ENCODE data around the gene CINP. TPM values are rescaled to one million over a fixed set of nuclear protein-coding genes. Genes with fewer than 3 reads are reported as not detected.

The CINP gene
- total and polyA plus RNA-seq, 2 of the 13 experiments (the other 11 are each of a cell fraction or from before 2014, with no cell fraction given), result 32.8 to 42.8 TPM

GRCh38 chr14:102320033-102320660 lies 42.5 kb downstream of the CINP start (continued):
- TF ChIP-seq PAX8 (CRISPR knock-in tag; IDR thresholded peaks at IDR 0.05; ENCODE audit: borderline replicate concordance) (no peak), FOXA3 (CRISPR knock-in tag; IDR thresholded peaks at IDR 0.05) (no peak), SMAD1 (CRISPR knock-in tag; IDR thresholded peaks at IDR 0.05; ENCODE audit: borderline replicate concordance, low read depth) (0 out of 2 replicates have a peak, but pooled peaks have one; percentile 24), SALL1 (CRISPR knock-in tag; IDR thresholded peaks at IDR 0.05) (0 out of 2 replicates have a peak, but pooled peaks have one; percentile 6), PHF5A (CRISPR knock-in tag; IDR thresholded peaks at IDR 0.05; ENCODE audit: low read depth, unreplicated experiment) (no peak), SALL2 (CRISPR knock-in tag; IDR thresholded peaks at IDR 0.05) (peak; percentile 14; the same call in 1 of the 2 replicates), ZNF670 (CRISPR knock-in tag; IDR thresholded peaks at IDR 0.05; ENCODE audit: borderline replicate concordance) (no peak), ATF1 (CRISPR knock-in tag; IDR thresholded peaks at IDR 0.05) (0 out of 2 replicates have a peak, but pooled peaks have one; percentile 10), ZNF878 (CRISPR knock-in tag; IDR thresholded peaks at IDR 0.05) (0 out of 2 replicates have a peak, but pooled peaks have one; percentile 1), DMAP1 (CRISPR knock-in tag; IDR thresholded peaks at IDR 0.05) (no peak), RBAK (CRISPR knock-in tag; IDR thresholded peaks at IDR 0.05) (no peak), MIER3 (CRISPR knock-in tag; IDR thresholded peaks at IDR 0.05; ENCODE audit: borderline replicate concordance) (no peak), MYNN (CRISPR knock-in tag; IDR thresholded peaks at IDR 0.05; ENCODE audit: low read depth) (no peak), TRIM24 (CRISPR knock-in tag; IDR thresholded peaks at IDR 0.05) (no peak), SATB2 (CRISPR knock-in tag; IDR thresholded peaks at IDR 0.05) (0 out of 2 replicates have a peak, but pooled peaks have one; percentile 63), ZSCAN20 (CRISPR knock-in tag; IDR thresholded peaks at IDR 0.05; ENCODE audit: borderline replicate concordance) (no peak), NR2F6 (IDR thresholded peaks at IDR 0.05) (no peak), NR2F6 (CRISPR knock-in tag; IDR thresholded peaks at IDR 0.05) (0 out of 2 replicates have a peak, but pooled peaks have one; percentile 5), ZSCAN21 (CRISPR knock-in tag; IDR thresholded peaks at IDR 0.05; ENCODE audit: borderline replicate concordance) (no peak), IRF9 (CRISPR knock-in tag; IDR thresholded peaks at IDR 0.05; ENCODE audit: borderline replicate concordance) (no peak), ZNF432 (CRISPR knock-in tag; IDR thresholded peaks at IDR 0.05; ENCODE audit: borderline replicate concordance) (no peak), SP1 (IDR thresholded peaks at IDR 0.05) (no peak), SP1 (CRISPR knock-in tag; IDR thresholded peaks at IDR 0.05) (0 out of 2 replicates have a peak, but pooled peaks have one; percentile 7), NFE2L2 (IDR thresholded peaks at IDR 0.05; ENCODE audit: low read length) (no peak), RFXAP (CRISPR knock-in tag; IDR thresholded peaks at IDR 0.05; ENCODE audit: borderline replicate concordance) (no peak), AGO2 (optimal IDR thresholded peaks at IDR 0.05; ENCODE audit: low read depth, low read length) (peak; percentile 98), THAP9 (CRISPR knock-in tag; IDR thresholded peaks at IDR 0.05; ENCODE audit: borderline replicate concordance) (no peak), ARNT2 (CRISPR knock-in tag; IDR thresholded peaks at IDR 0.05; ENCODE audit: low read depth) (peak; percentile 12; the same call in 1 of the 2 replicates), RFX3 (CRISPR knock-in tag; IDR thresholded peaks at IDR 0.05) (no peak), MXD3 (CRISPR knock-in tag; IDR thresholded peaks at IDR 0.05) (no peak)
